H1 (cell line): ENCODE results near the gene ZBTB20. TPM values are rescaled to one million over a fixed set of nuclear protein-coding genes. Genes with fewer than 3 reads are reported as not detected.

Source experiments
- CTCF ChIA-PET: fragments of 300-600 bp; sonication (Branson Sonifier 250); formaldehyde crosslinking; loops from one replicate; lab custom pipeline; 2021; ENCODE audit not compliant: partially characterized antibody; lab: Charles Lee
- POLR2A ChIA-PET: fragments of 300-600 bp; sonication (Branson Sonifier 250); formaldehyde crosslinking; loops from one replicate; lab custom pipeline; 2021; ENCODE audit warnings: inconsistent platforms; ENCODE audit not compliant: partially characterized antibody; lab: Charles Lee
- DNase-seq, 2 experiments: peaks; one replicate each; pipeline versions ENCODE4 v3.0.0 to v3.0.0-alpha.2; 2010 to 2022; ENCODE audit warnings: low spot score in 2 of 2, low read depth in 1 of 2, mixed read lengths in 1 of 2
- FAIRE-seq: peaks from 2 replicates; lab custom pipeline; 2011; peaks lifted over from hg19 to GRCh38; lab: Jason Lieb, UNC
- H2AFZ ChIP-seq: 2 replicates; pipeline ENCODE4 v1.8.1; 2012; ENCODE audit warnings: low read length, inconsistent platforms
- H2AK5ac ChIP-seq: 2 replicates; pipeline ENCODE4 v1.6.1; 2013; ENCODE audit warnings: low read depth, low read length
- H2BK120ac ChIP-seq: replicated peaks from 2 replicates; pipeline ENCODE3; 2013; ENCODE audit warnings: low read depth, low read length, inconsistent platforms
- H2BK12ac ChIP-seq: 2 replicates; pipeline ENCODE4 v1.6.1; 2013; ENCODE audit warnings: low read depth, low read length
- H2BK15ac ChIP-seq: 2 replicates; pipeline ENCODE4 v1.6.1; 2013; ENCODE audit warnings: low read length
- H2BK20ac ChIP-seq: 2 replicates; pipeline ENCODE4 v1.6.1; 2013; ENCODE audit warnings: low read length
- H2BK5ac ChIP-seq: 2 replicates; pipeline ENCODE4 v1.6.1; 2013; ENCODE audit warnings: low read depth, low read length
- H3K14ac ChIP-seq: 2 replicates; pipeline ENCODE4 v1.6.1; 2013; ENCODE audit warnings: inconsistent platforms; ENCODE audit not compliant: insufficient read length
- H3K18ac ChIP-seq: 2 replicates; pipeline ENCODE4 v1.6.1; 2013; ENCODE audit warnings: low read length; ENCODE audit errors: extremely low read depth
- H3K23ac ChIP-seq: 2 replicates; pipeline ENCODE4 v1.6.1; 2013; ENCODE audit warnings: inconsistent platforms; ENCODE audit not compliant: insufficient read length
- H3K23me2 ChIP-seq: 2 replicates; pipeline ENCODE4 v1.6.1; 2013; ENCODE audit warnings: low read depth, low read length
- H3K27ac ChIP-seq: 2 replicates; pipeline ENCODE4 v1.6.1; 2011; ENCODE audit warnings: low read depth, low read length, inconsistent platforms
- H3K27me3 ChIP-seq, 4 experiments: replicated peaks in 1 of 4; 1 replicate in 1 of 4; 2 replicates in 3 of 4; pipeline versions ENCODE4 v1.6.1 to v1.8.1; 2011 to 2013; ENCODE audit warnings: low read length in 3 of 4, mild to moderate bottlenecking in 3 of 4, inconsistent platforms in 2 of 4, mixed read lengths in 2 of 4, moderate library complexity in 1 of 4; ENCODE audit not compliant: control insufficient read depth in 3 of 4, insufficient read depth in 3 of 4; ENCODE audit errors: extremely low read depth in 1 of 4
- H3K36me3 ChIP-seq, 4 experiments: 2 replicates each; pipeline versions ENCODE4 v1.6.1 to v1.8.1; 2011 to 2013; ENCODE audit warnings: mild to moderate bottlenecking in 4 of 4, low read length in 3 of 4, moderate library complexity in 2 of 4, control low read depth in 1 of 4, inconsistent platforms in 1 of 4; ENCODE audit not compliant: insufficient read depth in 4 of 4, control insufficient read depth in 2 of 4
- H3K4ac ChIP-seq: replicated peaks from 2 replicates; pipeline ENCODE3; 2013; ENCODE audit warnings: low read length, low read depth, mixed read lengths, inconsistent platforms; ENCODE audit not compliant: insufficient read length
- H3K4me1 ChIP-seq, 4 experiments: replicated peaks in 1 of 4; 1 replicate in 1 of 4; 2 replicates in 3 of 4; pipeline versions ENCODE4 v1.6.1 to v1.8.1; 2011 to 2013; ENCODE audit warnings: low read length in 3 of 4, inconsistent platforms in 2 of 4, mixed read lengths in 1 of 4; ENCODE audit not compliant: insufficient read depth in 4 of 4, control insufficient read depth in 3 of 4
- H3K4me2 ChIP-seq, 2 experiments: 2 replicates each; pipeline versions ENCODE4 v1.6.1 to v1.8.1; 2011 to 2013; ENCODE audit warnings: low read depth in 2 of 2, low read length in 2 of 2, control low read depth in 1 of 2, inconsistent platforms in 1 of 2, mild to moderate bottlenecking in 1 of 2; ENCODE audit not compliant: insufficient read depth in 1 of 2
- H3K4me3 ChIP-seq, 4 experiments: fragments of 200-600, 300-600 bp in 1 of 4; sonication (generic), shearing (Covaris generic), sonication (Bioruptor Twin) in 1 of 4; 2 replicates each; pipeline versions ENCODE4 v1.5.1 to v1.8.1; 2011 to 2016; ENCODE audit warnings: low read length in 4 of 4, low read depth in 3 of 4, control low read depth in 2 of 4, inconsistent platforms in 2 of 4, mild to moderate bottlenecking in 2 of 4, mixed read lengths in 1 of 4, moderate library complexity in 1 of 4; ENCODE audit not compliant: insufficient read depth in 2 of 4; ENCODE audit errors: extremely low read depth in 1 of 4
- H3K56ac ChIP-seq: replicated peaks from 2 replicates; pipeline ENCODE3; 2013; ENCODE audit warnings: low read depth, mild to moderate bottlenecking, mixed read lengths, low read length, inconsistent platforms; ENCODE audit not compliant: insufficient read length
- H3K79me1 ChIP-seq: 2 replicates; pipeline ENCODE4 v1.6.1; 2013; ENCODE audit warnings: low read depth, low read length, control low read depth
- H3K79me2 ChIP-seq, 2 experiments: 2 replicates each; pipeline versions ENCODE4 v1.6.1 to v1.8.1; 2012 to 2013; ENCODE audit warnings: low read length in 2 of 2, mild to moderate bottlenecking in 2 of 2, inconsistent platforms in 1 of 2; ENCODE audit not compliant: insufficient read depth in 2 of 2, control insufficient read depth in 1 of 2
- H3K9ac ChIP-seq, 4 experiments: replicated peaks in 1 of 4; 1 replicate in 1 of 4; 2 replicates in 3 of 4; pipeline versions ENCODE4 v1.6.1 to v1.8.1; 2011 to 2013; ENCODE audit warnings: low read depth in 3 of 4, low read length in 3 of 4, control low read depth in 2 of 4, mild to moderate bottlenecking in 2 of 4, moderate library complexity in 2 of 4, inconsistent platforms in 1 of 4; ENCODE audit errors: extremely low read depth in 1 of 4
- H3K9me3 ChIP-seq, 2 experiments: 2 replicates each; pipeline versions ENCODE4 v1.6.1 to v1.8.1; 2012 to 2013; ENCODE audit warnings: mild to moderate bottlenecking in 2 of 2, moderate library complexity in 2 of 2, control low read depth in 1 of 2, inconsistent platforms in 1 of 2, low read depth in 1 of 2, low read length in 1 of 2, mixed read lengths in 1 of 2; ENCODE audit not compliant: insufficient read depth in 2 of 2
- H4K20me1 ChIP-seq, 2 experiments: replicated peaks in 1 of 2; 2 replicates each; pipeline versions ENCODE3 to v1.8.1; 2011 to 2013; ENCODE audit warnings: inconsistent platforms in 2 of 2, low read length in 2 of 2, mild to moderate bottlenecking in 1 of 2; ENCODE audit not compliant: insufficient read depth in 2 of 2, control insufficient read depth in 1 of 2
- H4K5ac ChIP-seq: 2 replicates; pipeline ENCODE4 v1.6.1; 2013; ENCODE audit warnings: low read length, low read depth, mixed read lengths, inconsistent platforms; ENCODE audit not compliant: insufficient read length
- H4K8ac ChIP-seq: 2 replicates; pipeline ENCODE4 v1.8.0; 2013; ENCODE audit warnings: mild to moderate bottlenecking, moderate library complexity, low read length, inconsistent platforms; ENCODE audit not compliant: insufficient read depth; ENCODE audit errors: extremely low read depth
- H4K91ac ChIP-seq: replicated peaks from 2 replicates; pipeline ENCODE3; 2013; ENCODE audit warnings: low read length, mixed read lengths, inconsistent platforms; ENCODE audit not compliant: insufficient read length
- CHD2 ChIP-seq: IDR thresholded peaks from 2 replicates; pipeline ENCODE4 v1.6.1; 2012; ENCODE audit warnings: low read length, improper control_type of control experiment
- EGR1 ChIP-seq: IDR thresholded peaks from 2 replicates; pipeline ENCODE4 v1.6.1; 2011; ENCODE audit warnings: low read depth, low read length, borderline replicate concordance
- KDM4A ChIP-seq: IDR thresholded peaks from one replicate; pipeline ENCODE4 v1.7.1; 2012; ENCODE audit warnings: low read depth, mild to moderate bottlenecking, moderate library complexity, low read length, inconsistent platforms; ENCODE audit not compliant: severe bottlenecking
- POLR2AphosphoS5 ChIP-seq: IDR thresholded peaks from 2 replicates; pipeline ENCODE4 v1.6.1; 2011; ENCODE audit warnings: low read depth, low read length
- RAD21 ChIP-seq, 2 experiments: IDR thresholded peaks in 1 of 2; conservative IDR thresholded peaks in 1 of 2; 2 replicates each; pipeline ENCODE4 v1.6.1; 2011; ENCODE audit warnings: low read depth in 2 of 2, low read length in 2 of 2, improper control_type of control experiment in 1 of 2, inconsistent platforms in 1 of 2, mild to moderate bottlenecking in 1 of 2, moderate library complexity in 1 of 2
- RBBP5 ChIP-seq: IDR thresholded peaks from 2 replicates; pipeline ENCODE4 v1.7.1; 2012; ENCODE audit warnings: low read depth, mild to moderate bottlenecking, inconsistent platforms, low read length, moderate library complexity, borderline replicate concordance
- SIRT6 ChIP-seq: IDR thresholded peaks from one replicate; pipeline ENCODE4 v1.7.1; 2012; ENCODE audit warnings: low read length, inconsistent platforms
- SRF ChIP-seq: IDR thresholded peaks from 2 replicates; pipeline ENCODE4 v1.6.1; 2011; ENCODE audit warnings: mild to moderate bottlenecking, low read depth, low read length, moderate library complexity
- WGBS, 2 experiments: shearing (Covaris generic) in 1 of 2; methylation state at CpG; one replicate each; pipeline versions ENCODE4 v1.1.6 to v1.1.7; 2013 to 2015; ENCODE audit warnings: low lambda C conversion rate in 2 of 2, mixed read lengths in 2 of 2, inconsistent platforms in 1 of 2, low coverage in 1 of 2, missing lambda C conversion rate in 1 of 2; ENCODE audit not compliant: insufficient replicate concordance in 2 of 2, insufficient coverage in 1 of 2, insufficient read length in 1 of 2; ENCODE audit errors: extremely low coverage in 1 of 2, missing lambda C conversion rate in 1 of 2; 5-methylcytosine and 5-hydroxymethylcytosine counted together
- polyA plus RNA-seq, 7 experiments: library from polyadenylated mRNA; depleted of rRNA in 3 of 7; stranded (reverse) in 5 of 7; unstranded in 2 of 7; fragments of >200 nt in 5 of 7; fragments of 200-250 nt in 2 of 7; gene quantifications; 1 replicate in 5 of 7; 2 replicates in 1 of 7; 4 replicates in 1 of 7; pipeline versions ENCODE4 v1.2.1 to v1.2.3, GENCODE V29; 2011 to 2013; ENCODE audit warnings: missing spikeins in 2 of 7, mixed read lengths in 2 of 7
- total RNA-seq: library from RNA; stranded (reverse); fragmentation: NEBNext Ultra II Directional; extraction: Animal tissue kit (Norgen Biotek cat#: 25700); gene quantifications from 2 replicates; pipeline ENCODE4 v1.2.1, GENCODE V29; 2021
- TF ChIP-seq, protein P1 (sequence below): IDR thresholded peaks from 2 replicates; pipeline ENCODE4 v1.6.1; 2011; ENCODE audit warnings: low read length, improper control_type of control experiment
- TF ChIP-seq, protein P2 (sequence below): IDR thresholded peaks from 2 replicates; pipeline ENCODE4 v1.6.1; 2012; ENCODE audit warnings: inconsistent platforms
- TF ChIP-seq, protein P3 (sequence below): IDR thresholded peaks from 2 replicates; pipeline ENCODE4 v1.6.1; 2011; ENCODE audit warnings: low read depth, mild to moderate bottlenecking, low read length; ENCODE audit not compliant: insufficient read depth

The ZBTB20 gene
- total and polyA plus RNA-seq, 2 of the 8 experiments (the other 6 are each of a cell fraction or from before 2014, with no cell fraction given): 0.35 to 1.3 TPM

DNA sequence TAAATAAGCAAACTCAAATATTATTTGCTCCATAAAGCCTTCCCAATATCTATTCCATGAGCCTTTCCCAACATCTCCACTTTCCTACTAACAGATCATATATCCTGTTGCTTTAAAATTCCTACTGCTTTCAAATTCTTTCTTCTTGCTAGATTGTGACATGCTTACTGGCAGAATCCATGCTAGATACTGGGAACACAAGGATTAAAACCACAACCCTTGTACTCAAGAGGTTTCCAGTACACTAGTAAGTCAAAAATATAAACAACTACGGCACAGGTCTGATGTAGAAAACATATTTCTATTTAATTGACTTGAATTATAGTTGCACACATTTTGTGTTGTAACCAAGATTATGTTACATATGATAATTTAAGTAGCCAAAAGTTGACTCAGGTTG is 275.0 kb downstream of the ZBTB20 start:
- Histone ChIP-seq H2AK5ac (no peak overlapping the region), H2BK15ac (no peak overlapping the region), H2BK120ac (no peak overlapping the region), H3K79me2 (no peaks in the 10 kb centered on the region), H3K27ac (no peak overlapping the region), H3K36me3 (no peaks in the 10 kb centered on the region), H3K56ac (no peak overlapping the region), H3K9ac (no peak overlapping the region), H3K14ac (no peak overlapping the region), H4K5ac (no peak overlapping the region), H4K91ac (no peak overlapping the region), H3K4ac (no peak overlapping the region), H3K27me3 (peaks cover 0 to 1% (median 0%) of the 10 kb centered on the region in 4 experiments; a peak in 1 of 7 replicates), H3K4me2 (no peak overlapping the region), H2BK5ac (no peak overlapping the region), H3K18ac (no peak overlapping the region), H4K20me1 (no peaks in the 10 kb centered on the region), H3K23me2 (no peaks in the 10 kb centered on the region; the same call in 1 of the 2 replicates), H3K4me3 (no peak overlapping the region), H3K79me1 (no peaks in the 10 kb centered on the region), H2AFZ (no peak overlapping the region), H3K23ac (no peak overlapping the region), H4K8ac (no peak overlapping the region), H2BK12ac (no peak overlapping the region), H2BK20ac (no peak overlapping the region), H3K9me3 (no peaks in the 10 kb centered on the region), H3K4me1 (no peaks in the 10 kb centered on the region)
- CTCF ChIA-PET: no interaction called here
- POLR2A ChIA-PET: no interaction called here
- no peak for DNase-seq
- WGBS, 2 experiments: 100% methylated on average over 1 of the region's 1 CpG; no CpG with 5 or more reads in 1 of the 2 experiments
- no peak for FAIRE-seq
- TF ChIP-seq, protein P1, sequence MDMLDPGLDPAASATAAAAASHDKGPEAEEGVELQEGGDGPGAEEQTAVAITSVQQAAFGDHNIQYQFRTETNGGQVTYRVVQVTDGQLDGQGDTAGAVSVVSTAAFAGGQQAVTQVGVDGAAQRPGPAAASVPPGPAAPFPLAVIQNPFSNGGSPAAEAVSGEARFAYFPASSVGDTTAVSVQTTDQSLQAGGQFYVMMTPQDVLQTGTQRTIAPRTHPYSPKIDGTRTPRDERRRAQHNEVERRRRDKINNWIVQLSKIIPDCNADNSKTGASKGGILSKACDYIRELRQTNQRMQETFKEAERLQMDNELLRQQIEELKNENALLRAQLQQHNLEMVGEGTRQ: no peak
- TF ChIP-seq, protein P2, sequence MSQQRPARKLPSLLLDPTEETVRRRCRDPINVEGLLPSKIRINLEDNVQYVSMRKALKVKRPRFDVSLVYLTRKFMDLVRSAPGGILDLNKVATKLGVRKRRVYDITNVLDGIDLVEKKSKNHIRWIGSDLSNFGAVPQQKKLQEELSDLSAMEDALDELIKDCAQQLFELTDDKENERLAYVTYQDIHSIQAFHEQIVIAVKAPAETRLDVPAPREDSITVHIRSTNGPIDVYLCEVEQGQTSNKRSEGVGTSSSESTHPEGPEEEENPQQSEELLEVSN: no peak
- TF ChIP-seq POLR2AphosphoS5: no peak
- TF ChIP-seq SIRT6: no peak
- TF ChIP-seq RAD21 (IDR thresholded peaks at IDR 0.05 in 1 of 2, conservative IDR thresholded peaks at IDR 0.05 in 1 of 2; ENCODE audit: low read depth in 2 of 2, low read length in 2 of 2): no peak
- no peak for TF ChIP-seq RBBP5
- TF ChIP-seq, protein P3, sequence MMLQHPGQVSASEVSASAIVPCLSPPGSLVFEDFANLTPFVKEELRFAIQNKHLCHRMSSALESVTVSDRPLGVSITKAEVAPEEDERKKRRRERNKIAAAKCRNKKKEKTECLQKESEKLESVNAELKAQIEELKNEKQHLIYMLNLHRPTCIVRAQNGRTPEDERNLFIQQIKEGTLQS: no peak
- TF ChIP-seq SRF: no peak
- no peak for TF ChIP-seq KDM4A
- no peak for TF ChIP-seq CHD2
- no peak for TF ChIP-seq EGR1
